Endometrium (tissue), 2 donors: ENCODE measurements around the gene ATXN1.

Source experiments
- FAIRE-seq: peaks from 2 replicates; lab custom pipeline; 2012; peaks lifted over from hg19 to GRCh38; lab: Jason Lieb, UNC
- donor health status: control.
- donor health status: control.

ATXN1 gene

GRCh38 chr6:16533210-16533609, 228.1 kb downstream of the ATXN1 start:
- no peak for FAIRE-seq

DNA sequence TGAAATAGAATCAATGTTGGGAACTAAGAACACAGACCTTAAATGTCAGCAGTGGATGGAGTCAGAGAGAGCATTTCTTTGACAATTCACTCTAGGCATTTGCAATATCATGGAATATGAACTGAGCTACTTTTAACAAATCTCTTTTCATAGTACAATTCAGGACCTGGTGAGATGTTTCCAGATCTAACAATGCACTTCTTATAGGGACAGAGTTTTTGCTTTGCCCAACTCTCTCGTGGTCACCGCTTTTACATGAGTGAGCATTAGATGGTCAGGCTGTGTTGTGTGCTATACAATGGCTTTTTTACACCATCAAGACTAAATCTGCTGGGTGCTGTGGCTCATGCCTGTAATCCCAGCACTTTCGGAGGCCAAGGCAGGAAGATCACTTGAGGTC, 233.6 kb downstream of the ATXN1 start:
- FAIRE-seq: no peak

DNA sequence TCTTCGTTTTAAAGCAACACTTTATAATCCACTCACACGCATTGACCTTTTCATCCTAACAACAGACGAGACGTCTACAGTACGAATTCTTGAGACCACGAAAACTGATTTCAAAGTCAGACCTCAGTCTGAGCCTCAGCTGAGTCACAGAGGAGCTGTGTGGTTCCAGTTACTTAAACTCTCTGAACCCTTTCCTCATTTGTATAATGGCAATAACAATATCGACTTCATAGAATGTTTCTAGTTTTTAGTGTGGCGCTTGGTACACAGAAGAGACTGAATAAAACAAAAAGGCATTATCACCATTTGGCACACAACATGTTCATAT, 236.9 kb downstream of the ATXN1 start:
- FAIRE-seq: no peak

DNA sequence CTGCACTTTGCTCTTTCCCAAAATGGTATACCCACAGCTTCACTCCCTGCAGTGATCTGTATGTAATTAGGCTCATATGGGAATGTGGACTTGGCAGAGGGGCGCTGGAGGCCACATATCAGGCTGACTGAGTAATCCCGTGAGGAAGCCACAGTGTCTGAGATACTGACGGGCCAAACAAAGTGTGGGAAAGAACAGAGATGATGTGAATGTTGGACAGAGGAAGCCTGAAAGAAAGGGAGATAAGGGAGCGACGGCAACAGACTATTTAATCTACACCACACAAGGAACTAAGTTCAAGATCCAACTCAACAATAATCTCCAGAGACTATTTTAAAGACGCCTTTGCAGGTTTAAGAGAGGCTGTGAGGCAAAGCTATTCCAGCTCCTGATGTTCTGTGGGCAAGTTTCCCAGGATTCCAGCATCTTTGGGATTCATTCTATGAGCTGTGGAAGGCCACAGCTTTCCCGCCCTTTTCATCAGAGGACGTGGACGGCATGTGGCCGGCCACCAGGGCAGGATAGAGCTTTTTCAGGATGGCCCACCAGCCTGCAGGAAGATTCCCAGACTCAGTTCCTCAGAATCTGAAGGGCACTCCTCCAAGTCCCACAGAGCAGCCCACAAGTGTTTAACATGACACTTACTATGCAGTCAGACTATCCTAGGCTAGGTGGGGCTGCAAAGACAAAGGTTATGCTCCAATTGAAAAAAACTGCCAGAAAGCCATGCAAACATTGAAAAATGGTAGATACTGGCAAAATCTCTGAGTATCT, 237.5 kb downstream of the ATXN1 start:
- no peak for FAIRE-seq

GRCh38 chr6:16522937-16523336, 238.3 kb downstream of the ATXN1 start:
- FAIRE-seq: no peak

- no peak for FAIRE-seq
These were observed 239.7 kb downstream of the ATXN1 start for GRCh38 chr6:16521528-16521927.

- no peak for FAIRE-seq
These were observed 241.7 kb downstream of the ATXN1 start for GRCh38 chr6:16519265-16520242.

DNA sequence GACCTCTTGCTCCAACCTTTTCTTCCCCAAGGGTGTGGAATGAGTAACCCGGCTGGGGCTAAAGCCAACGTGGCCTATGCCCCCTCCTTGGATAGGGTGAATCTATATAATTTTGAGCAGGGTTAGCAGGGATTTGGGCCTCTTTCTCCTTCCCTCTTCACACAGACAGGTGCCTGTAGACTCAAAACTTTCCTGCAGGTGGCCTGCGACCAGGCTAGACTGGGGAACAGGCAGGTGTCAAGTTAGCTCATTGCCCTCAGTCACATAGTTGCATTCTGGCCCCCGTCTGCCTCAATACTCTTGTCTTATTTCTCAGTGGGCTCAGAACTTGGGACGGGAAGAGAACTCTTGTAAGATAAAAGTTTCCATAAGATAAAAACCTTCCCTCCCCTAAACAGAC, 243.0 kb downstream of the ATXN1 start:
- FAIRE-seq: no peak

DNA sequence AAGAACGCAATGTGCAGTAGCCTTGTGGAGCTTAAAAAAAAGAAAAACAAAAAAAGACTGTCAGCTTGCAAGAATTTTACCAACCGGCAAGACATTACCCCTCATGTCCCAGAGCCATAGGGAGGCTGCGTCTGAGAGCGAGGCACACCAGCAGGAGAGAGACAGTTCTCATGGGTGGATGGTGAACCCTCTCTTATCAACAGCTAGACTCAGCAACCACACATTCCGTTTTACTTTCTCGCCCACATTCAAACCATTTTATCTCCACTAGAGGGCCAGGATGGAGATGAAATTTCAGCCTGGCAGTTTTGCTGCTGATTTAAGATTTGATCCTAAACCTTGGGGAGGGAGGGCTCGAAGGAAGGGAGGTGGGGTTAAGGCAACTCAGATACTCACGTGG, 247.0 kb downstream of the ATXN1 start:
- no peak for FAIRE-seq

DNA sequence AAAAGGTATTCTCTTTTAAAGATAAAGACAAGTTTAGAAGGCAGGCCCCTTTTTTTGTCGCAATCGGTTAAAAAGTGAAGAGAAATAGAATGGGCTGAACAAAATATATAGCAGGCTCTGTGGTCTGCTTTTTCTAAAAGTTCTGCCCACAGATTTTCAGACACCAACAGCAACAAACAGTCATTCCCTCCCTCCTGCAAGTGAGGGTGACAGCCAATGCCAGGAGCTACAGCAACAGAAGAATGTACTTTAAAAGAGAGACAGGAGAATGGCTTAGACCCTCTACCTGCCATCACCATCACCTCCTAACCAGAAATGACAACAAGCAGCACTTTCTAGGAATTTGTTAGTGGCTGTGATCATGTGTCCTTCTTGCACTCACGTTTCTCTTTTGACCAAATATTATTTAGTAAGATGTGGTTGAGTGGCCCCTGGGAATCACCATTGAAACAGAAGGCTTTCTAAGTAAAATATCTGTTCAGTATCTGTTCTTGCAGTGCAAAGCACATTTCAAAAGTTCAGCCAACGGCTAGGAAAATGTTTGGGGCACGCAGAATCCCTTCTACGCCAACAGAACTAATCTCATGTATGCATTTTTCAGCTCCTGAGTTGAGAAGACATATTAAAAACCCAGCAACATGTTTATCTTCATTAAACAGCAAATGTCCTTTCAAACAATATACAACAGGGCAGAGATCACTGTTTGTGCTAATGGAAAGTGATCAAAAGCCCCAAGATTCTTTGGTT, 248.5 kb downstream of the ATXN1 start:
- FAIRE-seq: no peak

DNA sequence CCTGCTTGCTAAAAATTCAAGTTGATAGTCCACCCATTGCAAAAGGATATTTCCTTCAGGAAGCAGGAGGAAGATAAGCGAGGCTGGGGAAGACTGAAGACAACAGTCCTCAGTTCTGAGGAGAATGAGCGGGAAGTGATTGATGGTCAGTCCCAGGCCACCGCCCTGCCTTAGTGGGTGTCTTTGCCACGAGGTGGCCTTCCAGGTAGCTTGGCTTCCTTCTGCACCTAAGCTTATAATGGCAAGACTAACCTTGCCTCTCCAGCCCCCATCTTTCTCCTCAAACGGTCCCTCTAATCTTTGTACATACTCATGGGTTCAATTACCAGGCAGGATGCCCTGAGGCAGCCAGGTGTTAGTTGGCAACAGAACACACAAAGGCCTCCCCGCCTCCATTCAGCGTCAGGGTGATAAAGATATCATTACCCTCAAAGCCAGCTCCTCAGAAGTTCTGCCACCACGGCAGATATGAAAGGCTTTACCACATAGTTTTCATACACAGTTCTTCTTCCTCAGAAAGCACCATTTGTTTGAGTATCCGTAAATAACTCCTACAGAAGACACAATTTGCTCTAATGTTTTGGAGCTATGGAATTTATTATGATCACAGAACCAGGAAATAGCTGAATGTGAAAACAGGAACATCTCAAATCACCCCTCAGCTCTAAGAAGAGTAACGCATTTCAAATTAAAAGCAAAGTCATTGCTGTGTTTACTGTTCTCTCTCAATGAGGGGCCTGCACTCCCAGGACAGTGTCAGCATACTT, 249.4 kb downstream of the ATXN1 start:
- peak; percentile 15 for FAIRE-seq

DNA sequence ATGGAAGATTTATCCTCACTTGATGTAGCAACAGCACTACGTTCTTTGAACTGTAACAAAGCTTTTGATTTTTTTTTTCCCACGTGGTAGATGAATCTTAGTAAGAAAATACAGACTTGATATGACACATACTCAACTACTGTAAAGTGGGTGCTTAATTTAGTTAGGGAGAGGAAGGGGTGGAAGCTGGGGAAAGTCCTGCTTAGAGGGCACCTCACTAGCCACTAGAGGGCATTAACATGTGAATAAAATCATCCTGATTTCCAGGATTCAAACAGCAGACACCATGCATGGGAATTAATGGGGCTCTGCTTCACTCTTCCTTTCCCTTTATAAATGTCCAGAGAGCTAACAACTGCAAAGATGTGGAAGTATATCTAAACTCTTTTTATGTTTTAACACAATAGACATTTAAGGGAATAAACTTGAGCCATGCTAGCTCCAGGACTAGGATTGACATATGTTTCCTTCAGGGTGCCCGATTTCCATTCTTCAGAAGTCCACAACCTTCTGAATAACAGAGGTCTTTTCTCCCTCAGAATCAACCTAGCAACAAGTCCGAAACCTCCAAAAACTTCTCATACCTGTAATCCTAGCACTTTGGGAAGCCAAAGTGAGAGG, 250.1 kb downstream of the ATXN1 start:
- FAIRE-seq: no peak

DNA sequence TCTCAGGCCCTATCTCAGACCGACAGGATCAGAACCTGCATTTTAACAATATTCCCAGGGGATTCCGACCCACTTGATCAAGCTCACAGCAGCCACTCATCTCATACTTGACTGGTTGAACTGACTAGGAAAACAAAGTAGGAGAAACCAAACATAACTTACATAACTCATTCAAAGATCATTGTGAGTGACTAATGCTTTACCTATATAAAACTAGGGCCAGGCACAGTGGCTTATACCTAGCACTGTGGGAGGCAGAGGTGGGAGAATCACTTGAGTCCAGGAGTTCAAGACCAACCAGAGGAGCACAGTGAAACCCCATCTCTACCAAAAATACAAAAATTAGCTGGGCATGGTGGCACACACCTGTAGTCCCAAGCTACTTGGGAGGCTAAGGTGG, 251.0 kb downstream of the ATXN1 start:
- FAIRE-seq: no peak

- no peak for FAIRE-seq
These were observed 252.3 kb downstream of the ATXN1 start for GRCh38 chr6:16508959-16509358.

GRCh38 chr6:16505711-16506357, 255.4 kb downstream of the ATXN1 start:
- no peak for FAIRE-seq

DNA sequence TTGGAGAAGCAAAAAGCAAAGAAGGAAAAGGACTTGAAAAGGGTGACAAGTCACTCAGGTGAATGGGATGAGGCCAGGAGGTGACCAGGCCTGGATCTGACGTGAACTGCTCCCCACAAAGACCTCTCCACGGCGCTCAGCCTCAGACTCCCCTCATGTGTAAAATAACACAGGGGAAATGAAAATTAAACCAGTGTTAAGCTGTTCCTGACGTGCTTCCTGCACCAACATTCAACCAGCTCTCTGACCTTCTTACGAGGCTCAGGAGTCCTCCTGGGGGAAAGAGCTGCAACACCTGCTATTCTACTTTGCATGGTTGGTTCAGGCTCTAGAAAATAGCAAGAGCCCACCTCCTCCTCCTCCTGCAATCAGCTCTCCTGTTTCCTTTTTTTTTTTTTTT, 256.7 kb downstream of the ATXN1 start:
- no peak for FAIRE-seq

DNA sequence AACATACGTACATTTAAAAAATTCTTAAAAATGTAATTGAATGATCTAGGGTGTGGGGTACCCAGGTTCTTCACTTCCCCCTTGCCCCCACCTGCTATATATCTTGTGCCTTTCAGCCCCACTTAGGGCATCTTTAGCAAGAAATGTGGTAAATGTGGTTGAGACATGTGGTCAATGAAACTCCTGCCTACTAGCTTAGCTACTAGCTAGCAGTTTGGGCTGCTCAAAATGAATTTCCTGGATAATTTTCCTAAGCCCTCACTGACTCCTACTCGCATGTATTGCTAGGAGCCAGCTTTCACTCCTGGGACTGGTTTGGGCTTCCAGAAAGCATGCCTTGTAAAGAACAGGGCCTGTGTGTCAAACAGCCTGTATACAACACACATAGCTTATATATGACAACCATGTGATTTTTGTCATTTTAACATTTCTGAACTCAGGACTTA, 257.3 kb downstream of the ATXN1 start:
- no peak for FAIRE-seq

DNA sequence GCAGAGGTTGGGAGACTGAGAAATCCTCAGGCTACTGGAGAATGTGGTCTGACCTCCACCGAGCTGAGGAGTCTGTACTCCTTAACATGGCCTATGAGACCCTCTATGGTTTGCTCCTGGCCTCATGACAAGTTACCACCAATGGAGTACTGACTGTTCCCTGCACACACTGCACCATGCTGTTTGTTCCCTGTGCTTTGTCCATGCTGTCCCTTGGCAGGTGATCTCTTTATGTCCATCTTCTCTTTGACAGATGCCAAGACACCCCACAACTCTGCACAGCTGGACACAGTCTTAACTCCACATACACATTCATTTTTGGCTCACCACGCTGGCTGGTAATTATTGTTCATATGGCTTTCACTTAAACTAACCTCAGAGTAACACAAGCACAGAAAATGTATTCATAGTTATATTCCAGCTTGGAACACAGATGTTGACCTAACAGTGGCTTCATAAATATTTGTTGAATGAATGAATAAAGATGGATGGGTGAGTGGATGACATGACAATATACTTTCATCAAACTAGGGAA, 258.0 kb downstream of the ATXN1 start:
- no peak for FAIRE-seq

DNA sequence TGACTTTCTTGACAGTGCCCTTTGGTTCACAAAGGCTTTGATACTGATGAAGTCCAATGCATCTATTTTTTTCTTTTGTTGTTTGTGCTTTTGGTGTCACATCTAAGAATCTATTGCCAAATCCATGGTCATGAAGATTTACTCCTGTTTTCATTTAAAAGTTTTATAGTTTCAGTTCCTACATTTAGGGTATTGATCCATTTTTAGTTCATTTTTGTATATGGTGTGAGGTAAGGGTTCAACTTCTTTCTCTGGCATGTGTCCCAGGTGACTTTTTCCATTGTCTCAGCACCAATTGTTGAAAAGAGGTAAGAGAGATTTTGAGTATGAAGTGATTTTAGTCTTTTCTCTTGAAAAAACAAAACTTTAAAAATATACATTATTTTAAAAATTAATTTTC, 262.3 kb downstream of the ATXN1 start:
- no peak for FAIRE-seq

DNA sequence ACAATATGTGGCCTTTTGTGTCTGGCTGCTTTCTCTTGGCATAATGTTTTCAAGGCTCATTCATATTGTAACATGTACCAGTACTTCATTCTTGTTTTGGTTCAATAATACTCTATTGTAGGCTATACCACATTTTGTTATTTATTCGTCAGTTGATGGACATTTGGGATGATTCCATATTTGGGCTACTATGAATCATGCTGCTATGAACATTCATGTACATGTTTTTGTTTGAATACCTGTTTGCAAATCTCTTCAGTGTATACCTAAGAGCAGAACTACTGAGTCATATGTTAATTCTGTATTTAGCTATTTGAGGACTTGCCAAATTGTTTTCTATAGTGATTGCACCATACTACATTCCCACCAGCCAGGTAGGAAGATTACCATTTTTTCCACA, 263.0 kb downstream of the ATXN1 start:
- no peak for FAIRE-seq
